Germinal center (tissue), 1 donor: Measurements from ENCODE around the gene TSPY1.
"Not testable (repeated sequence)": the region's sequence is repeated elsewhere in the genome, so short reads cannot be mapped to it uniquely, and the experiment has no call there.

ENCODE experiments used
- DNase-seq: peaks from one replicate; pipeline ENCODE4 v3.0.0; 2012; ENCODE audit warnings: mixed read lengths, low spot score

The TSPY1 gene, protein sequence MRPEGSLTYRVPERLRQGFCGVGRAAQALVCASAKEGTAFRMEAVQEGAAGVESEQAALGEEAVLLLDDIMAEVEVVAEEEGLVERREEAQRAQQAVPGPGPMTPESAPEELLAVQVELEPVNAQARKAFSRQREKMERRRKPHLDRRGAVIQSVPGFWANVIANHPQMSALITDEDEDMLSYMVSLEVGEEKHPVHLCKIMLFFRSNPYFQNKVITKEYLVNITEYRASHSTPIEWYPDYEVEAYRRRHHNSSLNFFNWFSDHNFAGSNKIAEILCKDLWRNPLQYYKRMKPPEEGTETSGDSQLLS

DNA sequence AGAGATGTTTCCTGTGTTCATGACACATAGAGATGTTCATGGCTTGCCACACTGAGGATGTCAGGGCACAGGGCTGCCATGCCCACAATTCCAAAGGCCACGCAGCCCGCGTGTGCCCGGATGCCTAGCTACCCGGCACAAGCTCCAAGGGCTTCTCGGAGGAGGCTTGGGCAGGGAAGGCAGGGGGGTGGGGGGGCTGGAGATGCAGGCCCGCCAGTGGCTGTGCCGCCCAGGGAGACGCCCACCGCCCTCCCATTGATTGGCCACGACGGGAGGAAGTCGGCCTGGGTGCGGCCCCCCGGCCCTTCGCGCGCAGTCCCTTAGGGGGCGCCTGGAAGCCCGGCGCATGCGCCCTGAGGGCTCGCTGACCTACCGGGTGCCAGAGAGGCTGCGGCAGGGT, at the start of gene TSPY1:
Gene TSPY1 (plus strand): TSS at position 301 of the 400 bp plus-strand sequence. CDS start 46 bp downstream, at position 347.
- not testable (repeated sequence) for DNase-seq

DNA sequence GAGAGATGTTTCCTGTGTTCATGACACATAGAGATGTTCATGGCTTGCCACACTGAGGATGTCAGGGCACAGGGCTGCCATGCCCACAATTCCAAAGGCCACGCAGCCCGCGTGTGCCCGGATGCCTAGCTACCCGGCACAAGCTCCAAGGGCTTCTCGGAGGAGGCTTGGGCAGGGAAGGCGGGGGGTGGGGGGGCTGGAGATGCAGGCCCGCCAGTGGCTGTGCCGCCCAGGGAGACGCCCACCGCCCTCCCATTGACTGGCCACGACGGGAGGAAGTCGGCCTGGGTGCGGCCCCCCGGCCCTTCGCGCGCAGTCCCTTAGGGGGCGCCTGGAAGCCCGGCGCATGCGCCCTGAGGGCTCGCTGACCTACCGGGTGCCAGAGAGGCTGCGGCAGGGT, 20.2 kb downstream of the TSPY1 start, which contains the start of gene TSPY9:
Gene TSPY9 (plus strand): TSS at position 301 of the 400 bp plus-strand sequence. CDS start 46 bp downstream, at position 347.
- DNase-seq: not testable (repeated sequence)

GRCh38 chrY:9504396-9504795, 37.6 kb downstream of the TSPY1 start:
- DNase-seq: not testable (repeated sequence)

DNA sequence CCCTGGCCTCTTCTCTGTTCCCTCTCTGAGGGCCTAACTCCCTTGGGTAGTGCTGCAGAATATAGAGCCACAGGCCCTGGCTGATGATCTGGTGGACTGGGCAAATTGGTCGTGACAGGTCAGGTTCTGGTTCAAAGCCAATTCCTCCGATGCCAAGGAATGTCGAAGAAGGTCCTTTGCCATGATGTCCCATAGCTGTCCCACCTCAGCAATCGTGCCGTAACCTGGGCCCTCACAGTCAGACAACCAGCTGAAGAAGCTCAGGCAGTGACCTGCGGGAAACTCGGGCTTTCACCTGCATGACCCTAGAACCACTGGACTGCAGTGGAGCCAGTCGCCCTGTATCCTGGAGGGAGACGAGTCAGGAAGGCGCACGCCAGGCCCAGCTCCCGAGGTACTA, 49.5 kb downstream of the TSPY1 start:
- not testable (repeated sequence) for DNase-seq
